ENCODE results near the gene PANX2. TPM values are rescaled to one million over a fixed set of nuclear protein-coding genes. Genes with fewer than 3 reads are reported as not detected.

Gene PANX2
- total RNA-seq, 4 donors from 2014 or later, result 1.4 to 4.3 (median 1.8) TPM

GRCh38 chr22:50178871-50179869, 8.6 kb downstream of the PANX2 start:
- WGBS, 2 donors, result 83 to 86% methylated on average over 46 to 64 of the region's 64 CpGs
- TF ChIP-seq CTCF (IDR thresholded peaks at IDR 0.05) (no peak), POLR2A (IDR thresholded peaks at IDR 0.05) (no peak)
- intact Hi-C loops (cut with DNase I; ENCODE audit: low total_unique reads), result no loop called here
- no peak for DNase-seq (ENCODE audit: low spot score in 2 of 2)
- H3K4me3 ChIP-seq (ENCODE audit: low read depth, poor library complexity, severe bottlenecking), result no peak overlapping the region

DNA sequence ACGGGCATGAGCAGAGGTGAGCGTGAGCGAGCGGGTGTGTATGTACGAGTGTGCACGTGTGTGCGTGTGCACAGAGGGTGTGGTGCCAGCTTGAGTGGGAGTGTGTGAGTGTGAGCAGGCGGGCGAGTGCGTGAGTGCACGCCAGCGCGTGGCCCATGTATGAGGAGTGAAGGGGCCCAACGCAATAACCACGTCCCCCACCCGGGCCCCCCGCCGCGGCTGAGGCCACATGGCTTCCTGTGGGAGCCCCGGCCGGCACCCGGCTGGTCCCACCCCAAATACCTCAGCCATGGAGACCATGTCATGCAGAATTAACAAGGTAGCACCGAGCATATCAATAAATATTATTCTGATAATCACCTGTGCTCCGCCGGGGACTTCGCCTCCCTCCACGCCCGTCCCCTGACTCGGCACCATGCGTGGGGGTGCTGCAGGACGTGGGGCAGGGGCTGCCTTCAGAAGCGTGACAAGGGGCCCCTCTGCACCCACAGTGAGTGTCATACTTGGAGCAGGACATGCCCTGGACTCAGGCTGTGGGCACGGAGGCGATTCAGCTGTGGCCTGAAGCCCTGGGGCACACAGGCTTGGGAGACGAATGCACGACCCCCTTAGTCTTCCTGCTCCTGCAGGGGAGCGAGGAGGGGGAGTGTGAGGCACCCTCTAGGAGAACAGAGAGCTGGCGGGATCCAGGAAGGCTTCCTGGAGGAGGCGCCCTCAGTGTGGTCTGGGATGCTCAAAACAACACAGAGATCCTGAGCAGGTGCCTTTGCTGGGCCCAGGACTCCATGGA, 9.6 kb downstream of the PANX2 start:
- no peak overlapping the region for H3K4me3 ChIP-seq (ENCODE audit: low read depth, poor library complexity, severe bottlenecking)
- no peak for TF ChIP-seq CTCF (IDR thresholded peaks at IDR 0.05)
- TF ChIP-seq POLR2A (IDR thresholded peaks at IDR 0.05), result no peak
- no peak for DNase-seq (ENCODE audit: low spot score in 2 of 2)
- WGBS, 2 donors, result 74 to 76% methylated on average over 38 to 39 of the region's 39 CpGs
- intact Hi-C loops (cut with DNase I; ENCODE audit: low total_unique reads), result loop anchor here (10.0 kb wide), 1 partner anchor 245 kb away; no protein-coding TSS in a partner anchor

DNA sequence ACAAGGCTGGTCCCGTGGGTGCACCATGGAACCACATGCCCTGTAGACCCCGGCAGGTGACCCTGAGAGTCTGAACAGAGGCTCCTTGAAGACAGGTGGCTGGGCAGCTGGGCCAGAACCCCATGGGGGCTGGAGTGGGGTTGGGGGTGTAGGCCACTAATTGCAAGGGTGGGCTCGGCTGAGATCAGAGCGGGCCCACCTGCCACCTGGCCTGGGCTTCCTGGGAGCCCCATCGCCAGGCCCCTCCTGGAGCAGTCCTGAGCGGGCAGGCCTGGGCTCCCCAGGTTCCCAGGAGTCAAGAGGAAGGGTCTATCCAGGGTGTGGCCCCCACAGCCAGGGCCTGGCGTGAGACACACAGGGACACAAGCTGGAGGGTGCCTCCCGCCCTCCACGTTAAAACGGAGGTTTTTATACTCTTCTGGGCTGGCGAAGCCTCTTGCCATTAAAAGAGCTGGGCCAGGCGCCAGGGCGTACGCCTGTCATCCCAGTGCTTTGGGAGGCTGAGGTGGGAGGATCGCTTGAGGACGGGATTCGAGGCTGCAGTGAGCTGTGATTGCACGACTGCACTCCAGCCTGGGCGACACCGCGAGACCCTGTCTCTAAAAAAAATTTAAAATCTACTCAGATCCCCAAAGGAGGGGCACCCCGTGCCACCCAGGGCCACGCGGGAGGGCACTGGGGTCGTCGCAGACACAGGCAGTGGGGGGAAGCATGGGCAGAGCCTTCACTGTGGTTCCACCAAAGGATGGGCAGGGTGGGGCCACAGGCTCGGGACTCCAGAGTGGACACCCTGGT, 10.4 kb downstream of the PANX2 start:
- no peak for DNase-seq (ENCODE audit: low spot score in 2 of 2)
- intact Hi-C loops (cut with DNase I; ENCODE audit: low total_unique reads), result loop anchor here (10.0 kb wide), 1 partner anchor 246 kb away; no protein-coding TSS in a partner anchor
- H3K4me3 ChIP-seq (ENCODE audit: low read depth, poor library complexity, severe bottlenecking), result no peak overlapping the region
- WGBS, 2 donors, result 90 to 92% methylated on average over 26 of the region's 27 CpGs
- TF ChIP-seq CTCF (IDR thresholded peaks at IDR 0.05), result no peak
- TF ChIP-seq POLR2A (IDR thresholded peaks at IDR 0.05), result no peak

- no peak overlapping the region for H3K4me3 ChIP-seq (ENCODE audit: low read depth, poor library complexity, severe bottlenecking)
- TF ChIP-seq CTCF (IDR thresholded peaks at IDR 0.05) (no peak), POLR2A (IDR thresholded peaks at IDR 0.05) (no peak)
- DNase-seq (ENCODE audit: low spot score in 2 of 2), result no peak
- WGBS, 2 donors, result 48 to 75% methylated on average over 17 to 24 of the region's 31 CpGs
- intact Hi-C loops (cut with DNase I; ENCODE audit: low total_unique reads), result loop anchor here (10.0 kb wide), 1 partner anchor 248 kb away; no protein-coding TSS in a partner anchor
These were observed 11.9 kb downstream of the PANX2 start for GRCh38 chr22:50182176-50183081.
